ENCODE data around the gene DNAJC13.

DNAJC13 gene

DNA sequence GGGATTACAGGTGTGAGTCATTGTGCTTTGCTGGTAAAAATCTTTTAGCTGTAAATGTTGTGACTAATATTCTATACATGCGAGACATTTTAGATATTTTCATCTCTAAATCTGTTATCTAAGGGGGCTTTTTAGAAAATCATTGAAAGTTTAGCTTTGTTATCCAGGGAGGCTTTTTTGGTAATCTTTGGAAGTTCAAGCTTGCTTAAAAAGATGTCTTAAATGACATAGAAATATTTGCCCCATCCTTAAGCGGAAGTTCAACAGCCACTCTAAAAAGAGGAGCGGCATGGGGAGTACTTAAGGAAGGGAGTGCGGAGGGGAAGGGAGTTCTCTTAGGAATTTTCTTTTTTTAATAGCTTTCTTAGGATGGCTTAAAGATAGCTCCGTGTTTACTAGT, 26.1 kb downstream of the DNAJC13 start:
- TF ChIP-seq, protein P1, sequence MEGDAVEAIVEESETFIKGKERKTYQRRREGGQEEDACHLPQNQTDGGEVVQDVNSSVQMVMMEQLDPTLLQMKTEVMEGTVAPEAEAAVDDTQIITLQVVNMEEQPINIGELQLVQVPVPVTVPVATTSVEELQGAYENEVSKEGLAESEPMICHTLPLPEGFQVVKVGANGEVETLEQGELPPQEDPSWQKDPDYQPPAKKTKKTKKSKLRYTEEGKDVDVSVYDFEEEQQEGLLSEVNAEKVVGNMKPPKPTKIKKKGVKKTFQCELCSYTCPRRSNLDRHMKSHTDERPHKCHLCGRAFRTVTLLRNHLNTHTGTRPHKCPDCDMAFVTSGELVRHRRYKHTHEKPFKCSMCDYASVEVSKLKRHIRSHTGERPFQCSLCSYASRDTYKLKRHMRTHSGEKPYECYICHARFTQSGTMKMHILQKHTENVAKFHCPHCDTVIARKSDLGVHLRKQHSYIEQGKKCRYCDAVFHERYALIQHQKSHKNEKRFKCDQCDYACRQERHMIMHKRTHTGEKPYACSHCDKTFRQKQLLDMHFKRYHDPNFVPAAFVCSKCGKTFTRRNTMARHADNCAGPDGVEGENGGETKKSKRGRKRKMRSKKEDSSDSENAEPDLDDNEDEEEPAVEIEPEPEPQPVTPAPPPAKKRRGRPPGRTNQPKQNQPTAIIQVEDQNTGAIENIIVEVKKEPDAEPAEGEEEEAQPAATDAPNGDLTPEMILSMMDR (IDR thresholded peaks at IDR 0.05; ENCODE audit: borderline replicate concordance, control extremely low read depth, extremely low read depth, insufficient read depth, missing control alignments), result no peak
- no peak for DNase-seq (ENCODE audit: low spot score)
- in situ Hi-C loops (cut with MboI; ENCODE audit: low sequenced_read_pairs, unreplicated experiment), result no loop called here

DNA sequence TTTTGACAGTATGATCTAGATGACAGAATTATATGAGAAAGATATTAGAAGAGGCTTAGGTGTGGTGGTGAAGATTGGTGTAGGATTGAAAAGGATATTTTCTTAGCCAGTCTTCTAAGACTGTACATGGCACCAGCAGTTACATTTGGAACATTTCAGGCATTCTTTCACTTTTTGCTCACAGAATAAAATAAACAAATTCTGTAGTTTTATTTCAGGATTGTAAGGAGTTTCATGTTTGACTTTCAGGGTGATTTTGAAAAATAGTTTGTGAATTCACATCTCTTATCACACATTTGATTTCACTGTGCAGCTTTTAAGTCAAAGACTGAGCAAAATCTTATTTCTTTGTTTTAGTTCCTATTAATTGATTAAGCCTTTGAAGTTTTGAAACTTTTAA, 27.1 kb downstream of the DNAJC13 start:
- TF ChIP-seq, protein P1 (IDR thresholded peaks at IDR 0.05; ENCODE audit: borderline replicate concordance, control extremely low read depth, extremely low read depth, insufficient read depth, missing control alignments), result no peak
- in situ Hi-C loops (cut with MboI; ENCODE audit: low sequenced_read_pairs, unreplicated experiment), result no loop called here

DNA sequence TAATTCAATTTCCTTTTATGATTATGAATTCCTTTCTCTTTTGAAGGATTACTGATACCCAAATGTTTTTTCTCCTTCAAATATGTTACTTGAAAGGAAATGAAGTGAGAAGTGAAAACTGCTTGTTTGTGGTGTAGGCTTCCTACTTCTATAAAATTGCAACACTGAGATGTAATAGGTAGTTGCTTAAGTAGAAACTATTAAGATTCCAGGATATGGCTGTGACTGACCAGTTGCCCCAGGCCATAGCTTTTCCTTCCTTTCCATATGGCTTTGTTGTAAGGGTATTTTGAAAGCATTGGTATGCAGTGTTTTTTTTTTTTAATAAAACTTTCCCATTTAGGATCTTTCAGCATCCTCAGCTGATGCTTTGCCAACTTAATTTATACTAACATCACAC, 28.5 kb downstream of the DNAJC13 start:
- DNase-seq (ENCODE audit: low spot score), result no peak
- in situ Hi-C loops (cut with MboI; ENCODE audit: low sequenced_read_pairs, unreplicated experiment), result no loop called here
- TF ChIP-seq, protein P1 (IDR thresholded peaks at IDR 0.05; ENCODE audit: borderline replicate concordance, control extremely low read depth, extremely low read depth, insufficient read depth, missing control alignments), result no peak

More for the DNA sequence above, 27.1 kb downstream of the DNAJC13 start:
- DNase-seq (ENCODE audit: low spot score), result no peak

DNA sequence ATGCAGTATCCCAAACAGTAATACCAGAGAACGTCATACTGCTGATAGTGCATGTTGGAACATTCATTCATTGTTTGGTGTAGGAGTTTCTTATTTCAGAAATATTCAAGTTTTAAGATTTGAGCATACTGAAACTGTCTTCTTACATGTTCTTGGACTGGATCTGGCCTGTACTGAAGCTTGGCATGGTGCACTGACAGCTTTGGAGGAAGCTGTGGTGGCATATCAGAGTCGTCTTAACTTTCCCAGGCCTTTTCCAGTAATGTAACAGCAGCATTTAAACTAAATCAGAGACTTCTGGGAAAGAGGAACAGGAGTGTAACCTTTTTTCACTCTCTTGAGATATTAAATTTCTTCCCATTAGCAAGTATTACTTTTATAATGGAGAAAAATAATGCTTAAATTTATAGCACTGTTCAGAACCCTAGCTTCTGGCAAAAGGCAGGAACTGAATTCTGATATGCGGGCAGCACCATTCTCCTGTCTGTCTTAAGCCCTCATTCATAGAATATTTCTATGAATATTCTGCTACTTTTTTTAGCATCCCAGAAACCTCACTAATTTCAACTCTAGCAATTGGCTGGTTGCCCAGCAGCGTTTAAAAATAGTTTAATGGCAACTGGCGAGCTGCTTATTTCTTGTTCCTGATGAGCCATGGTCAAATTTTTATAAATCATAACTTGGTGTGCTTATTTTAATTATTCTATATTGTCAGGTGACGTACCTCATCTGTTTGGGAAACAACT, 31.1 kb downstream of the DNAJC13 start:
- no peak for DNase-seq (ENCODE audit: low spot score)
- in situ Hi-C loops (cut with MboI; ENCODE audit: low sequenced_read_pairs, unreplicated experiment), result no loop called here
- TF ChIP-seq, protein P1 (IDR thresholded peaks at IDR 0.05; ENCODE audit: borderline replicate concordance, control extremely low read depth, extremely low read depth, insufficient read depth, missing control alignments), result no peak

DNA sequence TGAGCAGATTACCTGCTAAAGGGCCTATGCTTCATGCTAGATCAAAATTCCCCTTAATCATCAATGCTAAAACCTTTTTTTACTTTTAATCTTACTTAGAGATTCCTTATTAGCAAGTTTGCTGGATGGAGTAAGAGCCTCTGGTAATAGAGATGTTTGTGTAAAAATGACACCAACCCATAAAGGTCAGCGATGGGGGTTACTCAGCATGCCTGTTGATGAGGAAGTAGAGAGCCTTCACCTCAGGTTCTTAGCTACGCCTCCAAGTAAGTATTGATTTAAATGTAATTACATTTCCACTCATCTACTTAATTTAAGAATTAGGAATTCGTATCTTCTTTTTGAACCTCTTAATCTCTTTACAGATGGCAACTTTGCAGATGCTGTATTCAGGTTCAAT, 38.8 kb downstream of the DNAJC13 start:
- no peak for DNase-seq (ENCODE audit: low spot score)
- TF ChIP-seq, protein P1 (IDR thresholded peaks at IDR 0.05; ENCODE audit: borderline replicate concordance, control extremely low read depth, extremely low read depth, insufficient read depth, missing control alignments), result no peak
- in situ Hi-C loops (cut with MboI; ENCODE audit: low sequenced_read_pairs, unreplicated experiment), result no loop called here

DNA sequence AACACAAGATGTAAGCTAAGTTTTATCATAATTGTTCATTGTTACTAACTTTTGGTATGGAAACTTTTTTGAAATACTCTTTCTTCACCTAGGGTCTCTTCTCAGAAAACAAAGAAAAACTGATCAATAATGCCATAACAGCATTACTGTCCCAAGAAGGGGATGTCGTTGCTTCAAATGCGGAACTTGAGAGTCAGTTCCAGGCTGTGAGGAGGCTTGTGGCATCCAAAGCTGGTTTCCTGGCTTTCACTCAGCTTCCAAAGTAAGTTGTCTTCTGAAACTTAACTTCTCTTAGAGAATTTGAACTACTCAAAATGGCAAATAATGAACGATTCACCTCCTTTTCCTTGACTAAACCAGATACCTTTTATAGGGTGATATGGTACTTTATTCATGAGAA, 39.3 kb downstream of the DNAJC13 start:
- TF ChIP-seq, protein P1 (IDR thresholded peaks at IDR 0.05; ENCODE audit: borderline replicate concordance, control extremely low read depth, extremely low read depth, insufficient read depth, missing control alignments), result no peak
- no peak for DNase-seq (ENCODE audit: low spot score)
- in situ Hi-C loops (cut with MboI; ENCODE audit: low sequenced_read_pairs, unreplicated experiment), result no loop called here
